T-cell (primary cell): ENCODE measurements around the gene TRUB1. TPM values are rescaled to one million over a fixed set of nuclear protein-coding genes. Genes with fewer than 3 reads are reported as not detected.

Source experiments
- ATAC-seq, 4 experiments: fragments of 200-7000 bp in 3 of 4; fragments of 150-1000 bp in 1 of 4; cut with Tn5 transposase; replicated peaks in 1 of 4; 1 replicate in 3 of 4; 2 replicates in 1 of 4; pipeline ENCODE4 v1.10.0; 2021; ENCODE audit warnings: moderate library complexity in 3 of 4, mild to moderate bottlenecking in 2 of 4, moderate number of reproducible peaks in 1 of 4
- CTCF ChIA-PET, 2 donors: fragments of 300-600 bp; sonication (Branson Sonifier 250); formaldehyde crosslinking; loops; one replicate each; lab custom pipeline; 2022; ENCODE audit warnings: antibody characterized with exemption in 2 of 2; lab: Charles Lee
- POLR2A ChIA-PET, 2 donors: fragments of 300-600 bp; sonication (Branson Sonifier 250); formaldehyde crosslinking; loops; one replicate each; lab custom pipeline; 2022; ENCODE audit warnings: antibody characterized with exemption in 2 of 2; lab: Charles Lee
- DNase-seq, 35 experiments: peaks; one replicate each; pipeline versions ENCODE4 v3.0.0 to v3.0.0-alpha.2; 2013 to 2023
- H3K27ac ChIP-seq: one replicate; pipeline ENCODE4 v1.5.1; 2013; ENCODE audit warnings: low read length
- H3K27me3 ChIP-seq, 2 experiments: replicated peaks in 1 of 2; 1 replicate in 1 of 2; 2 replicates in 1 of 2; pipeline versions ENCODE4 v1.6.1 to v1.7.0; 2013; ENCODE audit warnings: low read length in 1 of 2, mixed read lengths in 1 of 2; ENCODE audit not compliant: control insufficient read depth in 2 of 2, insufficient read depth in 2 of 2; ENCODE audit errors: extremely low read depth in 1 of 2
- H3K36me3 ChIP-seq, 2 donors: 1 replicate in 1 of 2; 2 replicates in 1 of 2; pipeline versions ENCODE4 v1.6.1 to v1.7.0; 2013; ENCODE audit warnings: low read length in 1 of 2; ENCODE audit not compliant: control insufficient read depth in 2 of 2, insufficient read depth in 1 of 2; ENCODE audit errors: extremely low read depth in 1 of 2
- H3K4me1 ChIP-seq, 2 experiments: 1 replicate in 1 of 2; 2 replicates in 1 of 2; pipeline versions ENCODE4 v1.6.1 to v1.7.0; 2013; ENCODE audit warnings: low read length in 2 of 2, mixed read lengths in 1 of 2; ENCODE audit not compliant: insufficient read depth in 2 of 2, control insufficient read depth in 1 of 2; ENCODE audit errors: extremely low read depth in 1 of 2
- H3K4me3 ChIP-seq, 2 donors: 1 replicate in 1 of 2; 2 replicates in 1 of 2; pipeline versions ENCODE4 v1.5.1 to v1.7.0; 2013; ENCODE audit warnings: mild to moderate bottlenecking in 2 of 2, low read length in 1 of 2, moderate library complexity in 1 of 2; ENCODE audit not compliant: control insufficient read depth in 1 of 2; ENCODE audit errors: extremely low read depth in 1 of 2
- H3K9me3 ChIP-seq: 2 replicates; pipeline ENCODE4 v1.7.0; 2013
- H3K27ac Mint-ChIP-seq, 2 donors: one replicate each; pipeline ENCODE4 v1.8.0; 2020 to 2021; ENCODE audit warnings: mild to moderate bottlenecking in 2 of 2, mixed read lengths in 2 of 2
- H3K27me3 Mint-ChIP-seq, 2 donors: one replicate each; pipeline ENCODE4 v1.8.0; 2021 to 2022; ENCODE audit warnings: mixed read lengths in 2 of 2
- H3K36me3 Mint-ChIP-seq: one replicate; pipeline ENCODE4 v1.8.0; 2021; ENCODE audit warnings: mixed read lengths
- H3K4me1 Mint-ChIP-seq, 3 donors: one replicate each; pipeline ENCODE4 v1.8.0; 2020 to 2022; ENCODE audit warnings: mixed read lengths in 3 of 3, mild to moderate bottlenecking in 1 of 3
- H3K4me3 Mint-ChIP-seq, 3 donors: one replicate each; pipeline ENCODE4 v1.8.0; 2020 to 2022; ENCODE audit warnings: mild to moderate bottlenecking in 3 of 3, mixed read lengths in 3 of 3, moderate library complexity in 3 of 3
- H3K9me3 Mint-ChIP-seq, 3 donors: one replicate each; pipeline ENCODE4 v1.8.0; 2020 to 2022; ENCODE audit warnings: mixed read lengths in 3 of 3
- WGBS: methylation state at CpG from one replicate; pipeline ENCODE4 v1.1.5; 2013; ENCODE audit warnings: missing lambda C conversion rate; ENCODE audit not compliant: insufficient coverage; 5-methylcytosine and 5-hydroxymethylcytosine counted together
- total RNA-seq, 35 experiments: library from RNA in 6 of 35; stranded (reverse) in 6 of 35; fragments of 120-200 nt in 1 of 35; gene quantifications; one replicate each; pipeline versions ENCODE4 v1.2.1 to v1.2.4 and lab custom pipeline; 2013 to 2026

Gene TRUB1
- total RNA-seq, 5 donors from 2014 or later (not counting 1 experiment from before 2014, with no cell fraction given): 8.8 to 17.0 (median 11.0) TPM

DNA sequence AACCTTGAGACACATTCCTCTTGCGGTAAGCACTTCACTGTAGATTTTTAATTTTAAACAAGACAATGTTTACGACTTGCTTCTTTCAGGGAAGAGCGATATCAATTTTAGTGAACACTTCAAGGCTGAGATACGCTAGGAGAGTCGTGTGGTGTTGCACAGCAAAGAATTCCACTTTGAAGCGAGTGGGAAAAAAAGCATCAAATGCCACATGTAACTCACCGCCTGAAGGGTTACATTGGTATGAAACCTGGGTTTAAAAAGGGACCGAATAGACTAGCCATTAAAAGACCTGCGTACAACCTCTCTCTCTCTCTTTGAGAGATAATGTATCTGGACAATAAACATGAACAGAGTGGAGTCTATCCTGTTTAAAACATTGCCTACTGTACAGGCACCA lies 86.4 kb downstream of the TRUB1 start:
- no peak overlapping the region for H3K27ac Mint-ChIP-seq
- H3K27me3 Mint-ChIP-seq: peaks cover 3 to 6% of the 10 kb centered on the region in 2 donors
- Histone ChIP-seq H3K4me3 (no peak overlapping the region), H3K36me3 (no peaks in the 10 kb centered on the region), H3K27me3 (peaks cover 0 to 2% of the 10 kb centered on the region in 2 experiments), H3K9me3 (no peaks in the 10 kb centered on the region), H3K4me1 (no peaks in the 10 kb centered on the region), H3K27ac (no peak overlapping the region)
- H3K36me3 Mint-ChIP-seq: no peaks in the 10 kb centered on the region
- no peaks in the 10 kb centered on the region for H3K4me1 Mint-ChIP-seq
- no peaks in the 10 kb centered on the region for H3K9me3 Mint-ChIP-seq
- ChIA-PET CTCF (no interaction called here), POLR2A (no interaction called here)
- ATAC-seq (no peak), DNase-seq (no peak)
- no peak overlapping the region for H3K4me3 Mint-ChIP-seq
- 92% methylated on average over 2 of the region's 9 CpGs for WGBS

DNA sequence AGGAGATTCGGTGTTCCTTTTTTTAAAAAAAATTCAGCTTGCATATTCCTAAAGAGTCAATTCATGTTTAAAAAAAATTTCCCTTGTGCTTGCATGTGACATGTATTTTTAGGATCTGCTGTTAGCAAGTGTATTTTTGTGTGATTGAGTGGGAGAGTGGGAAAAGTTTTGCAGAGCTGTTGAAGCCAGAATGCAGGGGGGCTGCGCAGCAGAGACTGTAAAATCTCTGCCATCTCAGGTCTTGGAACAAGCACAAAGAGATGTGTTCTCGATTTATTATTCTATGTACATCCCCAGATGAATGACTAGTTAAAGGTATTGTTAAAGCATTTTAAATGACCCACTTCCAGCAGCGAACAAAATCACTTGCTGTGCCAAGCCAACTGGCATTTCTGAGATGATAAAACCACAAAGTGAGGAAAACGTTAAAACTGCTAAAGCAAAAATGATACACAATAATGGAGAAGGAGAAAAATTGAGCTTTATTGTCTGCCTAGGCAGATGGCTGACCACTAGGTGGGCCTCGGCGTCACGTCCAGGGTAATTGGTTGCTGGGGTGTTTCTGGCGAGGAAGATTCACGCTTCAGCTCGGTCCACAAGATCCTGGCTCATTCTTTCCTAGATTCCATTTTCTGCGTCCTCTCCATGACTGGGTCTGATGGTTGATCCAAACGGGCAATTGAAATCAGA lies 88.2 kb downstream of the TRUB1 start:
- Mint-ChIP-seq H3K4me3 (no peak overlapping the region), H3K36me3 (no peaks in the 10 kb centered on the region), H3K27me3 (peaks cover 3 to 6% of the 10 kb centered on the region in 2 donors), H3K9me3 (no peaks in the 10 kb centered on the region), H3K27ac (no peak overlapping the region), H3K4me1 (no peaks in the 10 kb centered on the region)
- Histone ChIP-seq H3K4me1 (no peaks in the 10 kb centered on the region), H3K4me3 (no peak overlapping the region), H3K27ac (no peak overlapping the region), H3K9me3 (no peaks in the 10 kb centered on the region), H3K27me3 (peaks cover 0 to 2% of the 10 kb centered on the region in 2 experiments), H3K36me3 (no peaks in the 10 kb centered on the region)
- ChIA-PET CTCF (no interaction called here), POLR2A (no interaction called here)
- no peak for DNase-seq
- no peak for ATAC-seq
- no CpG with 5 or more reads among the region's 13 CpGs for WGBS

GRCh38 chr10:115026746-115027140 lies 88.7 kb downstream of the TRUB1 start:
- H3K27me3 ChIP-seq: peaks cover 0 to 2% of the 10 kb centered on the region in 2 experiments
- Mint-ChIP-seq H3K27ac (no peak overlapping the region), H3K4me3 (no peak overlapping the region), H3K27me3 (peaks cover 3 to 6% of the 10 kb centered on the region in 2 donors), H3K4me1 (no peaks in the 10 kb centered on the region), H3K9me3 (no peaks in the 10 kb centered on the region), H3K36me3 (no peaks in the 10 kb centered on the region)
- ChIA-PET POLR2A (no interaction called here), CTCF (interaction anchor here in 1 of 2 donors (0.6 kb wide), 1 partner anchor 34 kb away, joined by 3 read pairs; no protein-coding TSS in a partner anchor)
- H3K36me3 ChIP-seq: no peaks in the 10 kb centered on the region
- 87% methylated on average over 6 of the region's 7 CpGs for WGBS
- ATAC-seq: no peak
- no peaks in the 10 kb centered on the region for H3K4me1 ChIP-seq
- no peak overlapping the region for H3K27ac ChIP-seq
- no peak overlapping the region for H3K4me3 ChIP-seq
- DNase-seq: no peak
- no peaks in the 10 kb centered on the region for H3K9me3 ChIP-seq

Other genes with a start within 250 kb of the TRUB1 start
- 10 to 100 TPM; 27.0 to 37.0 (median 31.9) TPM for gene FHIP2A, start 116.4 kb upstream of the TRUB1 start, total RNA-seq
- gene ATRNL1, start 155.2 kb downstream of the TRUB1 start, total RNA-seq: under 1 TPM in 3 of 5 donors, not detected in 2; 0.18 to 0.35 (median 0.20) TPM